ENCODE results near the gene RAVER1. TPM values are rescaled to one million over a fixed set of nuclear protein-coding genes. Genes with fewer than 3 reads are reported as not detected.

The RAVER1 gene
- total RNA-seq, 1 donor from 2014 or later: 25.5 TPM

- intact Hi-C loops (cut with DNase I): no loop called here
- Histone ChIP-seq H3K36me3 (no peaks in the 10 kb centered on the region), H3K4me1 (peaks cover 57% of the 10 kb centered on the region), H3K9me3 (no peaks in the 10 kb centered on the region), H3K4me3 (no peak overlapping the region), H3K27me3 (peaks cover 19% of the 10 kb centered on the region), H3K27ac (no peak overlapping the region)
- TF ChIP-seq POLR2AphosphoS5 (IDR thresholded peaks at IDR 0.05; ENCODE audit: insufficient read depth in 1 of 2, low read depth in 1 of 2) (no peak), CTCF (IDR thresholded peaks at IDR 0.05) (no peak), POLR2A (IDR thresholded peaks at IDR 0.05) (no peak)
- no peak for DNase-seq (ENCODE audit: extremely low spot score in 2 of 2)
Observed at GRCh38 chr19:10294368-10294697, 39.0 kb downstream of the RAVER1 start.

GRCh38 chr19:10293637-10294367, 39.5 kb downstream of the RAVER1 start:
- peaks cover 24% of the 10 kb centered on the region for H3K27me3 ChIP-seq
- intact Hi-C loops (cut with DNase I): no loop called here
- H3K9me3 ChIP-seq: no peaks in the 10 kb centered on the region
- H3K36me3 ChIP-seq: no peaks in the 10 kb centered on the region
- no peak overlapping the region for H3K27ac ChIP-seq
- TF ChIP-seq POLR2A (IDR thresholded peaks at IDR 0.05): no peak
- no peak for TF ChIP-seq CTCF (IDR thresholded peaks at IDR 0.05)
- TF ChIP-seq POLR2AphosphoS5 (IDR thresholded peaks at IDR 0.05; ENCODE audit: insufficient read depth in 1 of 2, low read depth in 1 of 2): no peak
- peaks cover 63% of the 10 kb centered on the region for H3K4me1 ChIP-seq
- no peak overlapping the region for H3K4me3 ChIP-seq
- DNase-seq (ENCODE audit: extremely low spot score in 2 of 2): no peak

- no peak for DNase-seq (ENCODE audit: extremely low spot score in 2 of 2)
- Histone ChIP-seq H3K9me3 (no peaks in the 10 kb centered on the region), H3K27ac (no peak overlapping the region), H3K36me3 (no peaks in the 10 kb centered on the region), H3K4me1 (peaks cover 71% of the 10 kb centered on the region), H3K27me3 (peaks cover 24% of the 10 kb centered on the region), H3K4me3 (peak overlapping the region; percentile 37 to 56)
- TF ChIP-seq POLR2AphosphoS5 (IDR thresholded peaks at IDR 0.05; ENCODE audit: insufficient read depth in 1 of 2, low read depth in 1 of 2) (no peak), CTCF (IDR thresholded peaks at IDR 0.05) (no peak), POLR2A (IDR thresholded peaks at IDR 0.05) (no peak)
- intact Hi-C loops (cut with DNase I): no loop called here
Observed at GRCh38 chr19:10292789-10293636, 40.3 kb downstream of the RAVER1 start.

- Histone ChIP-seq H3K4me3 (peak overlapping the region; percentile 37 to 56), H3K27me3 (peaks cover 24% of the 10 kb centered on the region), H3K4me1 (peaks cover 78% of the 10 kb centered on the region), H3K9me3 (no peaks in the 10 kb centered on the region), H3K36me3 (no peaks in the 10 kb centered on the region), H3K27ac (no peak overlapping the region)
- intact Hi-C loops (cut with DNase I): no loop called here
- TF ChIP-seq CTCF (IDR thresholded peaks at IDR 0.05) (no peak), POLR2A (IDR thresholded peaks at IDR 0.05) (no peak), POLR2AphosphoS5 (IDR thresholded peaks at IDR 0.05; ENCODE audit: insufficient read depth in 1 of 2, low read depth in 1 of 2) (no peak)
- peak in 1 of 2 donors; percentile 91 for DNase-seq (ENCODE audit: extremely low spot score in 2 of 2)
Observed at GRCh38 chr19:10292206-10292788, 41.0 kb downstream of the RAVER1 start.

All from vagina (tissue), 2 donors.